Stimulated activated memory B cell treated with anti-CD40 and anti-IgM and Interleukin-4, amounts not matched to agents 10 μg/mL and 1 μg/mL and 100 μg/mL, for 72 hours (primary cell): ENCODE data around the gene NPTXR.

Experiments used
- ATAC-seq: fragments of 150-1000 bp; cut with Tn5 transposase; 2 replicates; pipeline ENCODE4 v1.10.0; 2021
- H3K27ac Mint-ChIP-seq: one replicate; pipeline ENCODE4 v1.8.0; 2022; ENCODE audit warnings: mild to moderate bottlenecking, mixed read lengths
- H3K27me3 Mint-ChIP-seq: one replicate; pipeline ENCODE4 v1.8.0; 2022; ENCODE audit warnings: mixed read lengths
- H3K36me3 Mint-ChIP-seq: one replicate; pipeline ENCODE4 v1.8.0; 2022; ENCODE audit warnings: mixed read lengths
- H3K4me1 Mint-ChIP-seq: one replicate; pipeline ENCODE4 v1.8.0; 2022; ENCODE audit warnings: mixed read lengths
- H3K4me3 Mint-ChIP-seq: one replicate; pipeline ENCODE4 v1.8.0; 2022; ENCODE audit warnings: mild to moderate bottlenecking, moderate library complexity, mixed read lengths
- H3K9me3 Mint-ChIP-seq: one replicate; pipeline ENCODE4 v1.8.0; 2022; ENCODE audit warnings: mixed read lengths

Gene NPTXR

GRCh38 chr22:38849811-38850210 is 6.0 kb upstream of the NPTXR start:
- Mint-ChIP-seq H3K4me1 (no peaks in the 10 kb centered on the region), H3K27ac (no peak overlapping the region), H3K4me3 (no peak overlapping the region)

DNA sequence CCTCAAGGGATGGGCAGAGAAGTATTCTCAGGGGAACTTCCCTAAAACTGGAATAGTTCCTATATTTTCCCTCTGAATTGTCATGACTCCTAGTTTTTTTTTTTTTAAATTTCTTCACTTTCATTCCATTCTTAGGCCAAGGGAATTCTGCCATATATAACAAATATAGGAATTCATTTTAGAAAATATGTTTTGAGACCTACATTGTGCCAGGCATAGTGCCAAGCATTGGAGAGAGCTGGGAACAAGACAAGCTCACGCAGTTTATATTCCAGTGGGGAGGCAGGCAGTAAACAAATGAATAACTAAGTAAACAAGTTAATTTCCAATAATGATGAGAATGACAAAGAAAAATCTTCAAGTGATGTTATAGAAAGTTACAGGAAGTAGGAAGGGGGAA is 2.6 kb upstream of the NPTXR start:
- Mint-ChIP-seq H3K36me3 (no peaks in the 10 kb centered on the region), H3K4me3 (no peak overlapping the region), H3K27me3 (peaks cover 70% of the 10 kb centered on the region), H3K27ac (no peak overlapping the region), H3K4me1 (peaks cover 6% of the 10 kb centered on the region), H3K9me3 (no peaks in the 10 kb centered on the region)
- ATAC-seq = no peak

More at GRCh38 chr22:38849811-38850210, 6.0 kb upstream of the NPTXR start:
- Mint-ChIP-seq H3K27me3 (peaks cover 65% of the 10 kb centered on the region), H3K9me3 (no peaks in the 10 kb centered on the region), H3K36me3 (no peaks in the 10 kb centered on the region)
- no peak for ATAC-seq

- no peak for ATAC-seq
- Mint-ChIP-seq H3K27me3 (peaks cover 70% of the 10 kb centered on the region), H3K4me3 (no peak overlapping the region), H3K36me3 (no peaks in the 10 kb centered on the region), H3K4me1 (peaks cover 6% of the 10 kb centered on the region), H3K9me3 (no peaks in the 10 kb centered on the region), H3K27ac (no peak overlapping the region)
These were observed 1.3 kb upstream of the NPTXR start for GRCh38 chr22:38845004-38845740.

DNA sequence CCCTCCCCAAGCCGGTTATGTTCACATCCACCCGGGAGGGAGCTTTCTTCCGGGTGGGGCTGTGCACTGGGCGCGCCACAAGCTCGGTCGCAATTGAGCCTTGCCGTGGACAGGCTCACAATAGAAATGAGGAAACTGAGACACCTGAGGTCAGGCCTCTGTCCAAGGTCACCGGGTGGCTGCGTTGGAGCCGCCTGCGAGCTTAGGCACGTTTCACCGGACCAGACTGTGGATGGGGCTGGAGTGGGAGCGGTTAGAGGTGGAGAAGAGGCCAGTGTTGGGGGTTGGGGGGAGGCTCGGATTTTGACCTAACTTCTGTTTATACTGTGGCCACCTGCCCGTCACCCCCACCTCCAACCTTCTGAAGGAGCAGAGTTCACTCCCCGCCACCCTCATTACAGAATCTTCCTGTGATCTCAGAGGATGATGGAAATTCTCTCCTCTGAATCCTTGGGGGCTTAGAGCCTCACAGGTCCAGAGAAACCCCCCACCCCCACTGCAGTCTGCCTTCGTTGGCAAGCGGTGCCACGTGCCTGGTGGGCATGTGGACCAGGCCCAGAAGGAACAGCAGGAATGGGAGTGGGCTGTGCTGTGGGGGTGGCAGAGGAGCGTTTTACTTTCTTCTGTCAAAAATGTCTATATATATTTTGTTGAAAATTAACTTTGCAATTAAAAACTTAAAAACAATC is 631 bp upstream of the NPTXR start:
- Mint-ChIP-seq H3K9me3 (no peaks in the 10 kb centered on the region), H3K4me3 (no peak overlapping the region), H3K27ac (no peak overlapping the region), H3K36me3 (no peaks in the 10 kb centered on the region), H3K4me1 (peaks cover 6% of the 10 kb centered on the region), H3K27me3 (peaks cover 70% of the 10 kb centered on the region)
- ATAC-seq = no peak

DNA sequence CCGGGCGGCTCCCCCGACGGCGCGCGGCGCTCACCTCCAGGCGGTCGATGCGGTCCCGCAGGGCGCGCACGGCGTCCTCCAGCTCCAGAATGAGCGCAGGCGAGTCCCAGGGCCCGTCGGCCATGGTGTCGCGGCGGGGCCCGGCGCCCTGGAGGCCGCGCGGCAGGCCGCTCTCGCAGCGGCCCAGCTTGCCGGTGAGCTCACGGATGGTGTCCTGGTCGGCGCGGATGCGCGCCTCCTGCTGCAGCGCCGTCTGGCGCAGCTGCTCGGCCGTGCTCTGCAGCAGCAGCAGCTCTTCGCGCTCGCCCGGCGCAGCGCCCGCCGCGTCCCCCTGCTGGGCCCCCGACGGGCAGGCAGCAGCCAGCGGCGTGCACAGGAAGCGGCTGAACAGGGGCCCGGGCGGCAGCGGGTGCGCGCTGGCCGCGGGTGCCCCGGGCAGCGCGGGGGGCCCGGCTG is 599 bp downstream of the NPTXR start:
- Mint-ChIP-seq H3K27ac (no peak overlapping the region), H3K4me3 (no peak overlapping the region), H3K27me3 (peaks cover 82% of the 10 kb centered on the region), H3K36me3 (no peaks in the 10 kb centered on the region), H3K4me1 (peaks cover 6% of the 10 kb centered on the region), H3K9me3 (no peaks in the 10 kb centered on the region)
- ATAC-seq = peak; percentile 74

GRCh38 chr22:38842512-38843200 is 1.2 kb downstream of the NPTXR start:
- Mint-ChIP-seq H3K9me3 (no peaks in the 10 kb centered on the region), H3K27me3 (peaks cover 83% of the 10 kb centered on the region), H3K27ac (no peak overlapping the region), H3K4me1 (peaks cover 6% of the 10 kb centered on the region), H3K4me3 (peak overlapping the region; percentile 65), H3K36me3 (no peaks in the 10 kb centered on the region)
- ATAC-seq = no peak

DNA sequence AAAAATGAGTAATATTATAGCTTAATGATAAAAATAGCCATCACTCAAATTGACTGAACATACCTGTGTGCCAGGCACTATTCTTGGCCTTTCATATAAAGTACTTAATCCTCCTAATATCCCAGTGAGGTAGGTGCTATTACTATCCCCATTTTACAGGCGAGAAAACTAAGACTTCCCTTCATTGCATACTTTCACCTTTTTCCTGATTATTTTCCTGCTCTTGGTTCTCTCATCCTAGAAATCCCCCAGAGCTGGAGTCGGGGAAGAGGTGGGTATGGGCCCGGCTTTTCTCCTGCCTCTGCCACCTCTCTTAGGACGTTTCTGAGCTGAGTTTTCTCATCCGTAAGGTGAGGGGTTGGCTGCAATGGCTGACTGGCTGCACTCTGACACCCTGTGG is 2.2 kb downstream of the NPTXR start:
- no peaks in the 10 kb centered on the region for H3K9me3 Mint-ChIP-seq
- no peaks in the 10 kb centered on the region for H3K36me3 Mint-ChIP-seq
- no peak overlapping the region for H3K4me3 Mint-ChIP-seq
- H3K27me3 Mint-ChIP-seq = peaks cover 83% of the 10 kb centered on the region
- no peak for ATAC-seq
- no peak overlapping the region for H3K27ac Mint-ChIP-seq
- peaks cover 6% of the 10 kb centered on the region for H3K4me1 Mint-ChIP-seq

DNA sequence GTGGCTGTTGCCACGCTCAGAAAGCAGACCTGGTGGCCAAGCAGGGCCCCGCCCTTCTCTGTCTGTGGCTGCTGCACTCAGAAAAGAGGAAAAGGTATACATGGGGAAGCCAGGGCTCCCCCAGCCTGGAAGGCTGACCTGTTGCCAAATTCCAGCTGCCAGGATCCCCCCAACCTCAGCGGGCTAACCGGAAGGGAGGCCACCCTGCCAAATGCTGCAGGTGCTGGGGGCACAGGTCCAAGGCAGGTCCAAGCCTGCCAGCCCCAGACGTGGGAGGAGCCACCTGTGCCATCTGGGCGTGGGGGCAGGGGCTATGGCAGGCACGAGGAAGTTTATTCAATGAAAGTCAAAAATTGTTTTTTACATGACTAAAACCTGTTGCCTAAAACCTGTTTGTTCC is 2.6 kb downstream of the NPTXR start:
- peaks cover 82% of the 10 kb centered on the region for H3K27me3 Mint-ChIP-seq

GRCh38 chr22:38840129-38840528 is 3.7 kb downstream of the NPTXR start:
- Mint-ChIP-seq H3K4me1 (peaks cover 6% of the 10 kb centered on the region), H3K27me3 (peaks cover 84% of the 10 kb centered on the region), H3K27ac (no peak overlapping the region), H3K36me3 (no peaks in the 10 kb centered on the region), H3K4me3 (no peak overlapping the region), H3K9me3 (no peaks in the 10 kb centered on the region)
- ATAC-seq = no peak

More for the DNA sequence above, 2.6 kb downstream of the NPTXR start:
- Mint-ChIP-seq H3K36me3 (no peaks in the 10 kb centered on the region), H3K4me3 (no peak overlapping the region), H3K9me3 (no peaks in the 10 kb centered on the region), H3K27ac (no peak overlapping the region), H3K4me1 (peaks cover 6% of the 10 kb centered on the region)
- no peak for ATAC-seq

DNA sequence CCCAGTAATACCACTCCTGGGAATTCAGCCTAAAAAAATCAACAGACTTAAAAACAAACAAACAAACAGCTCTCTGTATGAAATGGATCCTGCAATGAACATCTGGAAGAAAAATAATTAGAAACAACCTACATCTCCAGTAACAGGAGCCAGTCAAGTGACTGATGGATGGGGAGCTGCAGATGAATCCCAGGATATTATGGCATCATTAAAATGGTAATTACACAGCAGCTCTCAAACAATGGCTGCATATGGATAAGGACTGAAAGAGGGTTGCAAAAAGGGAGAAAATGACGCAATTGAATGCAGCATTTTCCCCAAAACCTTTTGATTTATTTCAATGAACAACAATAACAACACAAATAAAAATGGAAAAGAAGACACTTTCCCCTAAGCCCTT is 4.1 kb downstream of the NPTXR start:
- H3K27me3 Mint-ChIP-seq = peaks cover 84% of the 10 kb centered on the region
- H3K4me3 Mint-ChIP-seq = no peak overlapping the region

GRCh38 chr22:38837414-38837928 is 6.4 kb downstream of the NPTXR start:
- no peak overlapping the region for H3K27ac Mint-ChIP-seq
- H3K4me3 Mint-ChIP-seq = no peak overlapping the region
- no peaks in the 10 kb centered on the region for H3K36me3 Mint-ChIP-seq
- no peaks in the 10 kb centered on the region for H3K9me3 Mint-ChIP-seq
- no peak for ATAC-seq
- H3K27me3 Mint-ChIP-seq = peaks cover 84% of the 10 kb centered on the region
- H3K4me1 Mint-ChIP-seq = no peaks in the 10 kb centered on the region

More for the DNA sequence above, 4.1 kb downstream of the NPTXR start:
- no peak overlapping the region for H3K27ac Mint-ChIP-seq
- H3K9me3 Mint-ChIP-seq = no peaks in the 10 kb centered on the region
- no peak for ATAC-seq
- no peaks in the 10 kb centered on the region for H3K36me3 Mint-ChIP-seq
- peaks cover 6% of the 10 kb centered on the region for H3K4me1 Mint-ChIP-seq

DNA sequence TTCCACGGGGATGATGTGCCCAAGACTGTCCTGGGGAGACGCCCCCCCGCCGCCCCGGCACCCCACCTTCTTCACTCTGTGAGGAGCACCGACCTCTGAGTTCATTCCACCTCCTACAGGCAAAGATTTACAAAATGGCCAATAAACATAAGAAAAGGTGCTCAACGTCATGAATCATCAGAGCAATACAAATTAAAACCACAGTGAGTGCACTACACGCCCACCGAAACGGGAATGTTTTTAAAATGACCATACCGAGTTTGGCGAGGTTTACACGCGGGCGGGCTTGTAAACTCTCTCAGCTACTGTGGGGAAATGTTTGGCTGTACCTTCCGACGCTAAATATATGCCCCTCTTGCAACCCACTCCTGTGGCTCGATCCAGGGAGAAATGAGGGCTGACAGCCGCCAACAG is 7.9 kb downstream of the NPTXR start:
- H3K4me1 Mint-ChIP-seq = no peaks in the 10 kb centered on the region
- H3K36me3 Mint-ChIP-seq = no peaks in the 10 kb centered on the region
- H3K4me3 Mint-ChIP-seq = no peak overlapping the region
- H3K9me3 Mint-ChIP-seq = no peaks in the 10 kb centered on the region
- H3K27ac Mint-ChIP-seq = no peak overlapping the region
- no peak for ATAC-seq
- peaks cover 81% of the 10 kb centered on the region for H3K27me3 Mint-ChIP-seq

DNA sequence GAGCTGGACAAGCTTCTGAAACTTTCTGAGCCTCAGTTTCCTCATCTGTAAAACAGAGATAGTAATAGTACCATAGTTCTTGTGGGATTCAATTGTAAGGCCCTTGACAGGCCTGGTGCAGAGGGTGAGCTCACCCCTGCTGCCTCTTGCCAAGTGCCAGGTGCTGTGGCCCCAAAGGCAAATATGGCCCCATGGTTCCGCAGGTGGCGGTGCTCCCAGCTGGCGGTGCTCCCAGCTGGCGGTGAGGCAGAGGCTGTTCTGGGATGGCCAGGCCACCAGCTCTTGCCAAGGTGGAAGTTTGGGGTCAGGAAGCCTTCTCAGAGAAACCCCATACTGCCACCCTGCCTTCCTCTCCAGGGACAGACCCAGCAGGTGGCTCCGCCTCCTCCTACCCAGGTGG is 8.8 kb downstream of the NPTXR start:
- Mint-ChIP-seq H3K36me3 (no peaks in the 10 kb centered on the region), H3K9me3 (no peaks in the 10 kb centered on the region), H3K4me1 (no peaks in the 10 kb centered on the region), H3K4me3 (no peak overlapping the region), H3K27ac (no peak overlapping the region), H3K27me3 (peaks cover 72% of the 10 kb centered on the region)
- no peak for ATAC-seq

- Mint-ChIP-seq H3K4me3 (no peak overlapping the region), H3K27me3 (peaks cover 66% of the 10 kb centered on the region), H3K9me3 (no peaks in the 10 kb centered on the region), H3K36me3 (no peaks in the 10 kb centered on the region), H3K4me1 (no peaks in the 10 kb centered on the region), H3K27ac (no peak overlapping the region)
- no peak for ATAC-seq
These were observed 9.4 kb downstream of the NPTXR start for GRCh38 chr22:38834215-38834953.

DNA sequence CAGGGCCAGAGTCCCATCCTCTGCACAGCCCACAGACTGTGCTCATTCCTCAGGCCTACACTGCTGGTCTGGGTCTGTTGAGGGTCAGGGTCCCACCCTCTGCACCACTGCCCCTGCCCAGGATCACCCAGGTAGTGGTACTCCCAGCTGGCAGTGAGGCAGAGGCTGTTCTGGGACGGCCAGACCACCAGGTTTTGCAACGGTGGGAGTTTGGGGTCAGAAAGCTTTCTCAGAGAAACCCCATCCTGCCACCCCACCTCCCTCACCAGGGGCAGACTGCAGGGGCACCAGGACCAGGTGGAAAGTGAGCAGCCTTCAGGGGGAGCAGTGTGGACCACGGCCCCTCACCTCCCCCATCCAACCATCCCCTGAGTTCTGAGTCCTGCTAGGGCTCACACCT is 10.8 kb downstream of the NPTXR start:
- Mint-ChIP-seq H3K36me3 (no peaks in the 10 kb centered on the region), H3K27me3 (peaks cover 62% of the 10 kb centered on the region), H3K4me3 (no peak overlapping the region), H3K9me3 (no peaks in the 10 kb centered on the region), H3K27ac (no peak overlapping the region), H3K4me1 (no peaks in the 10 kb centered on the region)
- ATAC-seq = no peak
